ENCODE measurements around the gene RIMS4.

RIMS4 gene

DNA sequence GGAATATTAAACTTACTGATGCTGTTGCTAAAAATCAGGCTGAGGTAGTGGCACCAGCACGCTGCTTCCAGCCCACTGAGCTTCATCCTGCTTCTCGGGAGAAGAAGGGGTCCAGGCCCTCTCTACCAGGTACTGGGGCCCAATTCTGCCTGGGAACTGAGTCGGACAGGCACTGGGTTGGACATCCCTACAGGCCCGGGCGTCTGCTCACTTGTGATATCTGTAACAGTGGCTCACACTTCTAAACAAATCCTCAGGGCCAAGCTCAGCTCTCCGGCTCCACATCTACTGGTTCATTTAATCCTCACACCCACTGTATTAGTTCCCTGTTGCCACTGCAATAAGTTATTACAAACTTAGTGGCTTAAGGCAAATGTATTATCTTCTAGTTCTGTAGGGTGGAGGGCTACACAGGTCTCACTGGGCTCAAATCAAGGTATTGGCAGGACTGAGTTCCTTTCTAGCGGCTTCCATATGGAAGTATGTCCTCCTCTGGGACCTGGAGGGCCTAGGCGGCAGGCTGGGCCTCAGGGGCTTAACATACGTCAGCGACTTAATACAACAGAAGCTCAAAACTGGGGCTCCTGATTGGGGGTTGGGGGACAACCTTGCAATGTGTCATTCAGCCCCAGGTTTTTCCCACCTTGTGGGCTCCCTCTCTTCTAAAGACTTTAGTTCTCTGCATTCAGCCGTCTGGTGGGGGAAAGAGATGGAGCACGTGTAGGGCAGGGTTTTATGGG, 66.3 kb downstream of the RIMS4 start:
- no peak for DNase-seq (ENCODE audit: low read depth in 3 of 3, low spot score in 1 of 3)

DNA sequence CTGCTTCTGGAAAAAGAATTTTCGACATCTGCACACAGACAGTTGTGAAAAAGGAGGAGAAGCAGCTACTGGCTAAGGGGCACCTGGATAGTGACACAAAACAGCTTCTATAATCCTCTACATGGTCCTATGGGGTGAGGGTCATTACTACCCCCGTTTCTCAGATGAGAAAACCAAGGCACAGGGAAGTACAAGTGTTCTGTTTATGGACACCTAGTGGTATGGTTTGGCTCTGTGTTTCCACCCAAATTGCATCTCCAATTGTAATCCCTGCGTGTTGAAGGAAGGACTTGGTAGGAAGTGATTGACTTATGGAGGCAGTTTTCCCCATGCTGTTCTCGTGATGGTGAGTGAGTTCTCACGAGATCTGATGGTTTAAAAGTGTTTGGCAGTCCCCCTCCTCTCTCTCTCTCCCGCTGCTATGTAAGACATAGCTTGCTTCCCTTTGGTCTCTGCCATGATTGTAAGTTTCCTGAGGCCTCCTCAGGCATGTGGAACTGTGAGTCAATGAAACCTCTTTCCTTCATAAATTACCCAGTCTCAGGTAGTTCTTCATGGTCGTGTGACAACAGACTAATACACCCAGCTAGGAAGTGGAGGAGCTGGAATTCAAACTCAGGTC, 67.2 kb downstream of the RIMS4 start:
- DNase-seq (ENCODE audit: low read depth in 3 of 3, low spot score in 1 of 3) = no peak

DNA sequence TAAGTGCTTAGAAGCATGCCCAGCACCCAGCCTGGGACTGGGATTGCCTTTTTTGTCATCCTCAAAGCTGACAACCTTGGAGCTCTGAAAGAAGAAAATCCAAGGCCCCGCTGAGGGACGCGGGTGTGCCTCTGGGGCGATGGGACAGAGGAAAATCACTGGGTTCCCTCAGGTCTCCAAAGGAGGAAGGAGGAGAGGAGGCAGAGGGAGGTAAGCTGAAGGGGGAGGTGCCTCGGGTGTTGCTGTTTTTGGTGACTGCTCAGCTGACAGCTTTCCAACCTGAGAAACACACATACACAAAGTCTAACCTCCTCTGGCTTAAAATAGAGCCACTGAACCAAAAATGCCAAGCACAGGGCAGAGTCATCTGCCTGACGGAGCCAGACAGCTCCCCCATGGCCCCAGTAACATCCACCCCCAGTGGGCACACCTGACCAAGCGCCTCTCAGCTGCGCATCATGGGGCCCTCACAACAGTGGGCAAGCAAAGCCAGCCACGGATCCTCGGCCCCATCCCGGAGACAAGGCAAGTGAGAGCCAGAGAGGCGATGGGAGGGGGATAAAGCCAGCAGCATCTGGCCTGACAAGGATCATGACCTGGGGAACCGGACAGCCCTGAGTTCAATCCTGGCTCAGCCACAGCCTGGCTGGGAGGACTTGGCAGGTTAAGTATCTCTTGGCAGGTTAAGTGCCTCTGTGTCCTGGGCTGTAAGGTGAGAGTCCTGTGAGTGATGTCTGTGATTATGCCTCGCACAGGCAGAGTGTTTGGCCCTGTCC, 67.9 kb downstream of the RIMS4 start:
- DNase-seq (ENCODE audit: low read depth in 3 of 3, low spot score in 1 of 3) = no peak

- DNase-seq (ENCODE audit: low read depth in 3 of 3, low spot score in 1 of 3) = no peak
Measured at GRCh38 chr20:44739942-44740341, 70.4 kb downstream of the RIMS4 start.

DNA sequence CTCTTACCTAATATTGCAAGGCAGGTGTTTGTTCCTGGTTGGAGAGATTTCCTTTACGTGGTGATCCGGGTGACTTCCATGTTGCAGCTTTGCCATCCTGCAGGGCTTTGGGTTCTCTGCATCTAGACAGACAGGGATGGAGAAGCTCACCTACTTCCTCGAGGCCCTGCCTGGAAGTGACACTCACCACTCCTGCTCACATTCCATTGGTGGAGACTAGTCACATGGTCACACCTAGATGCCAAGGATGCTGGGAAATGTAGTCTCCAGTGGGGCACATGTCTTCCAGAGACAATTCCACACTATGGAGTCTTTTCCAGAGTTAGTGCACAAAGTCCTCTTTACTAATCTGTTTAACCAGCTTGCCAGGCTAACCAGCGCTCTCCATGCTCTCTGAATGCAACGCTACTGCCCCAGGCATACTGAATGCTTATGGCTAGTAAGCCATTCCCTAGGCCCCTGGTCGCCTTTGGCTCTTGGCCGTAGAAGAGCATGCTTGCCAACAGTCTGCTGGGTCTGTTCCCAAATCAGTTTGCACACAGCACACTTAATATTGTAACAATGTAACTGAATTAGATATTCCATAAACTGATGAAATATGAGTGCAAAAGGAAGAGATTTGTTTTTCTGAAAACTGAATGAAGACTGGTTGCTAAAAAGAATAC, 71.4 kb downstream of the RIMS4 start:
- no peak for DNase-seq (ENCODE audit: low read depth in 3 of 3, low spot score in 1 of 3)

DNA sequence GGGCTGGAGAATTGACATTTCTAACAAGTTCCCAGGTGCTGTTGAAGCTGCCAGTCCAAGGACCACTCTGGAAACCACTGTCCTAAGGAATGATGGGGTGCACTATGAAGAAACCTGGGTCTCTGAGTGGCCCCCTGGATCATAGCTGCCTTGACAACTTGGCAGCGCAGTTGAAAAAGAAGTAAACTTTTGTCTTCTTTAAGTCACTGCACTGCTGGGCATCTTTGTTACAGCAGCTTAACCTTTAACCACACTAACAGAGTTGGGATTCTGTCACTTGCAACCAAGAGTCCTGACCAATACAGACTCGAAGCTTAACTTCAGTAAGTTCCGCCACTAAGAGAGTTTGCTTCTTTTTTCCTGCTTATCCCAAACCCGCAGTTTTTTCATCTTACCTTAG, 73.2 kb downstream of the RIMS4 start:
- DNase-seq (ENCODE audit: low read depth in 3 of 3, low spot score in 1 of 3) = no peak

GRCh38 chr20:44736170-44737021, 74.0 kb downstream of the RIMS4 start:
- DNase-seq (ENCODE audit: low read depth in 3 of 3, low spot score in 1 of 3) = no peak

GRCh38 chr20:44735816-44736169, 74.6 kb downstream of the RIMS4 start:
- no peak for DNase-seq (ENCODE audit: low read depth in 3 of 3, low spot score in 1 of 3)

DNA sequence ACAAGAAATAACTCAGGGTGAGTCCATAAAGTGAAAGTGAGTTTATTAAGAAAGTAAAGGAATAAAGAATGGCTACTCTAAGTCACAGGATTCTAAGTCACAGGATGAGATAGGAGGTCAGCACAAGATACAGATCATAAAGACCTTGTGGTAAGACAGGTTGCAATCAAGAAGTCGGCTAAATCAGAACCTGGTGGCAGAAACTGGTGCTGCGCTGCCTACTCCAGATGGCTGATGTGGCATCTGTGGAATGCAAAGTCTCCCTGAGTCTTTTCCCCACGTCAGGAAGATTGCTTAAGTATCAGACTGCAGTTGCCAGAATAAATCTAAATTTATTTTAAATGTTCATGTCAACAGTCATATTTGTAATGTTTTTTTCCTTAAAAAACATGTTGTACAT, 75.4 kb downstream of the RIMS4 start:
- DNase-seq (ENCODE audit: low read depth in 3 of 3, low spot score in 1 of 3) = no peak

GRCh38 chr20:44733341-44734069, 76.8 kb downstream of the RIMS4 start:
- DNase-seq (ENCODE audit: low read depth in 3 of 3, low spot score in 1 of 3) = peak in 1 of 3 donors; percentile 36

- no peak for DNase-seq (ENCODE audit: low read depth in 3 of 3, low spot score in 1 of 3)
Measured at GRCh38 chr20:44732327-44732726, 78.0 kb downstream of the RIMS4 start.

DNA sequence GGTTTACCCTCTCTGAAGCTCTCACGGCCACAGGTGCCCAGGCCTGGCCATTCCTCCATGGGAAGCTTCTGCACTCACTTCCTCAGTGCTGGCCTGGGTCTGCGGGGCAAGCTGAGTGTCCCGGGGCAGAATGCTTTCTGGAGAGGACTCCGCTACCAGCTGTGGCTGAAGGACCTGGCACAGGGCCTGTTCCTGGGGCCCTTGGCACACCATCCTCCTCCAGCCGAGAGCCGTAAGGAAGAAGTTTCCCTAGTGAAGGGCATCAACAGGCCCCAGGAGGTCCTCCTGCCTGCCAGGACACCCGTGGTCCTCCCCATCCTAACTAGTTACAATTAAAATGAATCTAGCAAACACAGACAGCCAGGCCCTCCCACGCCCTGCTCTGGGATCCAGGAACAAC, 78.7 kb downstream of the RIMS4 start:
- DNase-seq (ENCODE audit: low read depth in 3 of 3, low spot score in 1 of 3) = no peak

- DNase-seq (ENCODE audit: low read depth in 3 of 3, low spot score in 1 of 3) = no peak
Measured at GRCh38 chr20:44730441-44730840, 79.9 kb downstream of the RIMS4 start.

DNA sequence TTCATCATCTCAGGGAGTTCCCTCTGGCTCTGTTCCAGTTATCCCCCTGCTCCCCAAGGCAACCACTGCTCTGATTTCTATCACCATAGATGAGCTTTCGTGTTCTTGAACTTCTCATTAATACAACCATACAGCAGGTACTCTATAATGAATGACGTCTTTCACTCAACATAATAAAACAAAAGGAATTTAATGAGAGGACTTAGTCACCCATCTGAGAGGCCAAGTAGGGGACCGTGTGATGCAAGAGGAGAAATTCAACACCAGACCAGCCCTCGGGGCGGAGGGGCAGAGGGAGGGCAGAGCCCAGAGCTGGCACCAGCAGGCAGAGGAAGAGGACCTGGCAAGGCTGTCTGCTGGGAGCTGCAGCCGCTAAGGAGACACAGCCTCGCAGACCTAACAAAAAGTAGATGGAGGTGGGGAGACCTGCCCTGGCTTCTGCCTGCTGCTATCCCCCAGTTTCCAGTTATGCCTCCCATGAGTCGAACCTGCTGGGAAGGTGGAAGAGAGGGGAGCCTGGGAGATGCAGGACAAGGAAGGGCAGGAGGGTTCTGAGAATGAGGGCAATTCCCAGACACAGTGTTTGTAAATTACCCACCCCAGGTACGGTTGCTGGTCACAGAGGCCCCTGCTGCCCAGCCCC, 81.4 kb downstream of the RIMS4 start:
- no peak for DNase-seq (ENCODE audit: low read depth in 3 of 3, low spot score in 1 of 3)

- no peak for DNase-seq (ENCODE audit: low read depth in 3 of 3, low spot score in 1 of 3)
Measured at GRCh38 chr20:44727651-44728050, 82.7 kb downstream of the RIMS4 start.

DNA sequence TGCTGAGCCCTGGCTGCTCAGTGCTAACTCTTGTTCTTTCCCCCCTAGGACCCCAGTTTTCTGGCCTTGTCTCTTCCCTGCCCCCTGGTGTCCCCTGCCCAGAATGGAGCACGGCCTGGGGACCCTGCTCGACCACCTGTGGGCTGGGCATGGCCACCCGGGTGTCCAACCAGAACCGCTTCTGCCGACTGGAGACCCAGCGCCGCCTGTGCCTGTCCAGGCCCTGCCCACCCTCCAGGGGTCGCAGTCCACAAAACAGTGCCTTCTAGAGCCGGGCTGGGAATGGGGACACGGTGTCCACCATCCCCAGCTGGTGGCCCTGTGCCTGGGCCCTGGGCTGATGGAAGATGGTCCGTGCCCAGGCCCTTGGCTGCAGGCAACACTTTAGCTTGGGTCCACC, 83.3 kb downstream of the RIMS4 start:
- no peak for DNase-seq (ENCODE audit: low read depth in 3 of 3, low spot score in 1 of 3)

DNA sequence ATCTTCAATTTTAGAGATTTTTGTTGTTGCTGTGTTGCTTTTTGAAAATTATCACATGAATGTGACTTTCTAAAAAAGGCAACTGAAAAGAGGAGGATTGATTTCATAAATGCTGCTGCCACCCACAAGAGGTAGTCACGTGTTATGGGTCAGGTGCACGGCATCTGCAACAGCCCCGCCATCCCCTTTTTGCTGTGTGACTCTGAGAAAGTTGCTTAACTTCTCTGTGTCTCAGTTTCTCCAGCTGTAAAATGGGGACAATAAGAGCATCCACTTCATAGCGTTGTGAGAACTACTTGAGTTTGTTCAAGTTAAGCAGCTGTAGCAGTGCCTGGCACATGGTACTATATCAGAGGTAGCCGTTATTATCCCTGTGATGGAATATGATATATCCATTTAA, 84.5 kb downstream of the RIMS4 start:
- no peak for DNase-seq (ENCODE audit: low read depth in 3 of 3, low spot score in 1 of 3)

GRCh38 chr20:44724423-44725091, 85.8 kb downstream of the RIMS4 start:
- no peak for DNase-seq (ENCODE audit: low read depth in 3 of 3, low spot score in 1 of 3)

GRCh38 chr20:44723798-44724362, 86.5 kb downstream of the RIMS4 start:
- DNase-seq (ENCODE audit: low read depth in 3 of 3, low spot score in 1 of 3) = no peak

All from stimulated activated CD4-positive, alpha-beta T cell treated with anti-CD3 and anti-CD28 coated beads, TNF-alpha, amount 100 ng/mL, for 1 hour (primary cell).